MCF 10A (cell line): ENCODE data around the gene ADAM8. TPM values are rescaled to one million over a fixed set of nuclear protein-coding genes. Genes with fewer than 3 reads are reported as not detected.

Source experiments
- BruUV-seq: library from RNA; stranded (reverse); fragments of 400-500 nt; replicated peaks from 2 replicates; lab custom pipeline; 2021; lab: Mats Ljungman, UMichigan
- CTCF ChIA-PET: fragments of 300-600 bp; sonication (Branson Sonifier 250); formaldehyde crosslinking; extraction: SDS; loops from one replicate; lab custom pipeline; 2021; ENCODE audit warnings: antibody characterized with exemption, inconsistent platforms; lab: Yijun Ruan, JAX
- POLR2A ChIA-PET: fragments of 300-600, 350-650 bp; sonication (Branson Sonifier 250); formaldehyde crosslinking; extraction: SDS; loops from one replicate; lab custom pipeline; 2020; ENCODE audit warnings: antibody characterized with exemption, inconsistent platforms; lab: Yijun Ruan, JAX
- DNase-seq: peaks from one replicate; pipeline ENCODE4 v3.0.0-alpha.2; 2018; ENCODE audit not compliant: unreplicated experiment
- H3K27ac Mint-ChIP-seq: one replicate; pipeline ENCODE4 v1.8.0; 2022; ENCODE audit warnings: mild to moderate bottlenecking, low read depth, mixed read lengths; ENCODE audit not compliant: unreplicated experiment
- H3K27me3 Mint-ChIP-seq: one replicate; pipeline ENCODE4 v1.8.0; 2022; ENCODE audit warnings: mixed read lengths; ENCODE audit not compliant: insufficient read depth, unreplicated experiment
- H3K36me3 Mint-ChIP-seq: one replicate; pipeline ENCODE4 v1.8.0; 2022; ENCODE audit warnings: mild to moderate bottlenecking, moderate library complexity, mixed read lengths; ENCODE audit not compliant: insufficient read depth, unreplicated experiment
- H3K4me1 Mint-ChIP-seq: one replicate; pipeline ENCODE4 v1.8.0; 2022; ENCODE audit warnings: mixed read lengths; ENCODE audit not compliant: insufficient read depth, unreplicated experiment
- H3K4me3 Mint-ChIP-seq: one replicate; pipeline ENCODE4 v1.8.0; 2022; ENCODE audit warnings: mild to moderate bottlenecking, moderate library complexity, mixed read lengths; ENCODE audit not compliant: unreplicated experiment
- H3K9me3 Mint-ChIP-seq: one replicate; pipeline ENCODE4 v1.8.0; 2022; ENCODE audit warnings: mixed read lengths; ENCODE audit not compliant: unreplicated experiment
- CTCF ChIP-seq: fragments of 200-600 bp; IDR thresholded peaks from one replicate; pipeline ENCODE4 v1.8.0; 2022; ENCODE audit warnings: antibody characterized with exemption, mild to moderate bottlenecking; ENCODE audit not compliant: unreplicated experiment
- intact Hi-C: fragments of 100-400 bp; cut with micrococcal nuclease; formaldehyde crosslinking; loops from 2 replicates; pipeline ENCODE4 v1.14.1; 2022
- microRNA-seq: library from miRNA; unstranded; fragments of <30 nt; microRNA quantifications from one replicate; pipeline ENCODE4 v1.2.0, GENCODE V29; 2022
- total RNA-seq: library from RNA; stranded (reverse); gene quantifications from 2 replicates; pipeline ENCODE4 v1.2.3, GENCODE V29; 2022

The ADAM8 gene
- total RNA-seq, 1 experiment from 2014 or later: 23.2 TPM

- Mint-ChIP-seq H3K9me3 (peaks cover 8% of the 10 kb centered on the region), H3K36me3 (no peaks in the 10 kb centered on the region), H3K27ac (no peak overlapping the region), H3K4me3 (no peak overlapping the region), H3K4me1 (no peaks in the 10 kb centered on the region), H3K27me3 (no peaks in the 10 kb centered on the region)
- no peak for DNase-seq
- POLR2A ChIA-PET: no interaction called here
- no TSS peak for BruUV-seq
- intact Hi-C loops: no loop called here
- TF ChIP-seq CTCF: no peak
- CTCF ChIA-PET: no interaction called here
Observed at GRCh38 chr10:133212853-133213494, 63.7 kb downstream of the ADAM8 start.

Small RNAs within 50 kb of the gene (microRNA-seq; reads per million reads assigned to microRNA genes)
- not detected for gene MIR202

Other genes starting within 250 kb of the ADAM8 start
- not detected in 2 replicates for gene ADGRA1, start 188.9 kb downstream of the ADAM8 start, total RNA-seq
- 2.1 and 2.4 TPM in 2 replicates for gene KNDC1, start 116.6 kb downstream of the ADAM8 start, total RNA-seq
- gene UTF1, start 46.7 kb downstream of the ADAM8 start, total RNA-seq: not detected in 2 replicates
- not detected in 2 replicates for gene VENTX, start 39.0 kb downstream of the ADAM8 start, total RNA-seq
- 95.9 and 96.2 TPM in 2 replicates for gene TUBGCP2, start 32.0 kb upstream of the ADAM8 start, total RNA-seq
- 28.9 and 42.7 TPM in 2 replicates for gene ZNF511, start 32.0 kb upstream of the ADAM8 start, total RNA-seq
- gene CALY, start 60.0 kb upstream of the ADAM8 start, total RNA-seq: not detected in 2 replicates
- gene PRAP1, start 70.5 kb upstream of the ADAM8 start, total RNA-seq: not detected in 2 replicates
- gene FUOM, start 81.2 kb upstream of the ADAM8 start, total RNA-seq: 16.6 and 22.6 TPM in 2 replicates
- 72.4 and 82.7 TPM in 2 replicates for gene ECHS1, start 96.5 kb upstream of the ADAM8 start, total RNA-seq
- 1.2 and 1.8 TPM in 2 replicates for gene PAOX, start 102.4 kb upstream of the ADAM8 start, total RNA-seq
- 71.6 and 74.3 TPM in 2 replicates for gene MTG1, start 117.3 kb upstream of the ADAM8 start, total RNA-seq
- gene SPRN, start 147.8 kb upstream of the ADAM8 start, total RNA-seq: not detected in 2 replicates
- gene SCART1, start 177.1 kb upstream of the ADAM8 start, total RNA-seq: 0.93 and 1.3 TPM in 2 replicates